DOHH2 (cell line): Measurements from ENCODE around the gene PHGDH.
"Not testable (repeated sequence)": the region's sequence is repeated elsewhere in the genome, so short reads cannot be mapped to it uniquely, and the experiment has no call there.

ENCODE experiments used
- H3F3A ChIP-seq: fragments of 200-600 bp; sonication (generic), shearing (Covaris generic); 2 replicates; pipeline ENCODE4 v1.6.0; 2016; ENCODE audit warnings: antibody characterized with exemption, mild to moderate bottlenecking; ENCODE audit not compliant: control insufficient read depth, insufficient read depth
- H3K27ac ChIP-seq: fragments of 200-600 bp; sonication (generic); 2 replicates; pipeline ENCODE4 v1.5.1; 2014; ENCODE audit warnings: low read depth, mild to moderate bottlenecking, low read length, moderate library complexity
- H3K27me3 ChIP-seq: fragments of 200-600 bp; sonication (generic); 2 replicates; pipeline ENCODE4 v1.6.1; 2014; ENCODE audit warnings: mild to moderate bottlenecking, low read length, mixed read lengths; ENCODE audit not compliant: control insufficient read depth
- H3K36me3 ChIP-seq: fragments of 200-600 bp; sonication (generic); 2 replicates; pipeline ENCODE4 v1.6.1; 2014; ENCODE audit warnings: mild to moderate bottlenecking, low read length, moderate library complexity, mixed read lengths; ENCODE audit not compliant: control insufficient read depth
- H3K4me1 ChIP-seq: fragments of 200-600 bp; sonication (generic); 2 replicates; pipeline ENCODE4 v1.6.1; 2014; ENCODE audit warnings: mild to moderate bottlenecking, low read length, mixed read lengths; ENCODE audit not compliant: control insufficient read depth
- H3K4me2 ChIP-seq: fragments of 200-600 bp; sonication (generic); 2 replicates; pipeline ENCODE4 v1.6.0; 2014; ENCODE audit warnings: mild to moderate bottlenecking, low read length, moderate library complexity
- H3K4me3 ChIP-seq: fragments of 200-600 bp; sonication (generic); 2 replicates; pipeline ENCODE4 v1.5.1; 2014; ENCODE audit warnings: mild to moderate bottlenecking, low read length, mixed read lengths
- H3K79me2 ChIP-seq: fragments of 200-600 bp; sonication (generic); 2 replicates; pipeline ENCODE4 v1.6.1; 2014; ENCODE audit warnings: mild to moderate bottlenecking, low read length, mixed read lengths; ENCODE audit not compliant: control insufficient read depth
- H3K9me2 ChIP-seq: fragments of 200-600 bp; sonication (generic); replicated peaks from 2 replicates; pipeline ENCODE4 v1.6.1; 2014; ENCODE audit warnings: mild to moderate bottlenecking, low read length, mixed read lengths; ENCODE audit not compliant: control insufficient read depth
- H3K9me3 ChIP-seq: fragments of 200-600 bp; sonication (generic); 2 replicates; pipeline ENCODE4 v1.6.1; 2014; ENCODE audit warnings: antibody characterized with exemption, low read length, mixed read lengths; ENCODE audit not compliant: control insufficient read depth, insufficient read depth
- H4K20me1 ChIP-seq: fragments of 200-600 bp; sonication (generic); 2 replicates; pipeline ENCODE4 v1.6.0; 2014; ENCODE audit warnings: low read depth, mild to moderate bottlenecking, antibody characterized with exemption, low read length, moderate library complexity; ENCODE audit not compliant: control insufficient read depth, insufficient read depth
- CTCF ChIP-seq: fragments of 200-600 bp; sonication (generic); IDR thresholded peaks from one replicate; pipeline ENCODE4 v1.5.1; 2014; ENCODE audit warnings: antibody characterized with exemption, mild to moderate bottlenecking, low read depth, low read length; ENCODE audit not compliant: poor library complexity, severe bottlenecking
- EZH2phosphoT487 ChIP-seq: fragments of 200-600 bp; sonication (generic); IDR thresholded peaks from 2 replicates; pipeline ENCODE4 v1.6.1; 2017; ENCODE audit warnings: borderline replicate concordance, mild to moderate bottlenecking, antibody characterized with exemption, low read length, moderate library complexity, mixed read lengths

The PHGDH gene

GRCh38 chr1:119689511-119689910 lies 22.2 kb upstream of the PHGDH start:
- no peak overlapping the region for H3K27ac ChIP-seq
- H3K36me3 ChIP-seq = no peaks in the 10 kb centered on the region
- H3K79me2 ChIP-seq = no peaks in the 10 kb centered on the region
- H3K9me3 ChIP-seq = no peaks in the 10 kb centered on the region
- TF ChIP-seq EZH2phosphoT487 (no peak), CTCF (no peak)
- H3K4me2 ChIP-seq = no peak overlapping the region
- peaks cover 6% of the 10 kb centered on the region for H3K27me3 ChIP-seq
- no peaks in the 10 kb centered on the region for H4K20me1 ChIP-seq
- no peaks in the 10 kb centered on the region for H3F3A ChIP-seq
- no peak overlapping the region for H3K4me3 ChIP-seq
- H3K9me2 ChIP-seq = no peaks in the 10 kb centered on the region
- H3K4me1 ChIP-seq = no peaks in the 10 kb centered on the region

- H3K9me3 ChIP-seq, H3K4me3 ChIP-seq, H3F3A ChIP-seq, H3K36me3 ChIP-seq, H3K9me2 ChIP-seq, H3K27me3 ChIP-seq, H3K4me1 ChIP-seq, H3K27ac ChIP-seq, H4K20me1 ChIP-seq, H3K4me2 ChIP-seq, H3K79me2 ChIP-seq: not testable (repeated sequence)
Measured at GRCh38 chr1:119696863-119697262, 14.9 kb upstream of the PHGDH start.

GRCh38 chr1:119697598-119697997 lies 14.1 kb upstream of the PHGDH start:
- no peak for TF ChIP-seq CTCF
- no peak for TF ChIP-seq EZH2phosphoT487
- Histone ChIP-seq H3K9me3 (peaks cover 11% of the 10 kb centered on the region), H3K27ac (no peak overlapping the region), H4K20me1 (no peaks in the 10 kb centered on the region), H3K79me2 (no peaks in the 10 kb centered on the region), H3K9me2 (no peaks in the 10 kb centered on the region), H3K4me2 (no peak overlapping the region), H3K4me1 (no peaks in the 10 kb centered on the region), H3K4me3 (no peak overlapping the region), H3K27me3 (no peaks in the 10 kb centered on the region), H3K36me3 (no peaks in the 10 kb centered on the region), H3F3A (no peaks in the 10 kb centered on the region)

GRCh38 chr1:119700326-119700725 lies 11.4 kb upstream of the PHGDH start:
- Histone ChIP-seq H3K4me3 (no peak overlapping the region), H3K27ac (no peak overlapping the region), H3K36me3 (no peaks in the 10 kb centered on the region), H3K9me3 (peaks cover 18% of the 10 kb centered on the region), H4K20me1 (no peaks in the 10 kb centered on the region), H3K27me3 (no peaks in the 10 kb centered on the region), H3K4me1 (no peaks in the 10 kb centered on the region), H3K79me2 (no peaks in the 10 kb centered on the region), H3K4me2 (no peak overlapping the region), H3K9me2 (no peaks in the 10 kb centered on the region), H3F3A (no peaks in the 10 kb centered on the region)
- TF ChIP-seq CTCF (no peak), EZH2phosphoT487 (no peak)
